GM19372 (cell line): Measurements from ENCODE around the gene PFKFB1.
A peak's percentile ranks its signal among the peaks of the same experiment; 100 is the strongest.

Experiments used
- ATAC-seq: cut with Tn5 transposase; IDR thresholded peaks from one replicate; pipeline ENCODE4 v1.9.1; 2021; ENCODE audit warnings: mild to moderate bottlenecking, low read depth, moderate library complexity; ENCODE audit not compliant: unreplicated experiment

The PFKFB1 gene

GRCh38 chrX:54994099-54994498, at the start of gene PFKFB1:
PFKFB1 (minus strand) TSS chrX:54994188; CDS start chrX:54994007, 181 bp downstream.
- ATAC-seq: no peak

- no peak for ATAC-seq
Observed at GRCh38 chrX:55041514-55041913, 47.5 kb upstream of the PFKFB1 start.

DNA sequence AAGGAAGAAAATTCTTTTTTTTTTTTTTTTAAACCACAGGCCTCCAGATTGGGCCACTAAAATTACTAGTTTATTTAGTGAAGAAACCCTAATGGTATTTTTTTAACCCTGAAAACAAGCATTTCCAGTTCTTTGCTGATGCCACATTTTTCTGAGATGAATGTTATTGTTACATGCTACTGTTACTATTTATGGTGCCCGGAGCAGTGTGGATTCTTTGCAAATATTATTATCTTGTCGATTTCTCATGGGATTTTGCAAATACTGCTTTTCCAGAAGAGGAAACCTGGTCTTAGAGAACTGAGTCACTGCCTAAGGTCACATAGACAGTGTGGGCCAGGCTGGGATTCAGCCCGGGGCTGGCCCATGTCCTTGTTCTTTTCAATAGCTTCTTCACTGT, 45.5 kb upstream of the PFKFB1 start:
- no peak for ATAC-seq

- no peak for ATAC-seq
Observed at GRCh38 chrX:55033429-55033828, 39.4 kb upstream of the PFKFB1 start.

GRCh38 chrX:55030271-55031205, 36.5 kb upstream of the PFKFB1 start, which contains the start of gene ALAS2:
ALAS2 (minus strand) TSS chrX:55030977; CDS start chrX:55026000, 4,977 bp downstream.
- ATAC-seq: no peak

DNA sequence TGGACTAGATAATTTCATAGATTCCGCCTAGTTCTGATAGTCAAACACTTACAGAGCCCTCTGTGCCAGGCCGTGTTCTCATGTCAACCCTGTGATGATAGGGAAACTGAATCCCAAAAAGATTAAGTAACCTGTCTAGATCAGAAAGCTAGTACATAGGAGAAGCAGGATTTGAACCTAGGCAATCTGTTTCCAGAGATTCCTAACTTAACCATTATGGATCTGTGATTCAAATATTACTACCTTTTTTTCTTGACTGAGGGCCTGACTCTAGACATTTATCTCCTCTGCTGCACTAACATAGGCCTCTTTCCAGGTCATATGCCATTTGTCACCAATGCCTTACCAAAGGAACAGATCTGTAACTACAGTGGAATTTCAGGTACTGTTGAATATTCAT, 35.3 kb upstream of the PFKFB1 start:
- no peak for ATAC-seq

DNA sequence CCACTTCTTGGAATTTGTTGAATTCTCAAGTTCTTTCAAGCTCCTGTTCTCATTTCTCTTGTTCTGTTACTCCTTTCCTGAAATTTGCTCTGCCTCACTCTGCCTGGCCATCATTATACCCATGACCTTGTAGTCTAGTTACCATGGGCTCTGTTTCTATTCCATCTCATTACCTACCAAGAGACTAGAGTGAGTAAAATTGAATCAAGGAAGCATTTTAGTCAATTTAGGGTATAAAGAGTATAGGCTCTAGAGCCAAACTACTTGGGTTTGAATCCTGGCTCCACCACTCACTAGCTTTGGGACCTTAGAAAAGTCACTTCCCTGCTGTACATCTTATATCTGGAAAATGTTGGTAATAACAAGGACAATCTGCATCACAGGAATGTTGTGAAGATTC, 34.6 kb upstream of the PFKFB1 start:
- no peak for ATAC-seq

- ATAC-seq: no peak
Observed at GRCh38 chrX:55028040-55028439, 34.1 kb upstream of the PFKFB1 start.

DNA sequence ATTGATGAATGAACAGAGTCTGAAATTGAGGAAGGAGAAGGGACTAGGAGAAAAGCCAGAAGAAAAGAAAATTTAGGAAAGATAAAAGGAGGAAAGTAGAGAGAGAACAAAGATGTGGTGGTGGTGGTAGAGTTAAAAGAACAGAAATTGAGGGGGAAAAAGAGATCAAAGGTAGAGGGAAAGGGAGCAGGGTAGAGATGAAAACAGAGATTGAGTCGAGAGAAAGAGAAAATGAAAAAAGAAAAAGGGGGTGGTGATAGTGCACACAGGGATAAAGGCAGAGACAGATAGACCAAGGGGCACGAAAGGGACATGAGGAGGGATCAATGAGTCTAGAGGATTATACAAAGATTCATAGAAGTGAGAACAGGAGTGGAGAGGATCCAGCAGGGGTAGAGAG, 32.9 kb upstream of the PFKFB1 start:
- ATAC-seq: no peak

GRCh38 chrX:55026143-55026542, 32.2 kb upstream of the PFKFB1 start:
- no peak for ATAC-seq

DNA sequence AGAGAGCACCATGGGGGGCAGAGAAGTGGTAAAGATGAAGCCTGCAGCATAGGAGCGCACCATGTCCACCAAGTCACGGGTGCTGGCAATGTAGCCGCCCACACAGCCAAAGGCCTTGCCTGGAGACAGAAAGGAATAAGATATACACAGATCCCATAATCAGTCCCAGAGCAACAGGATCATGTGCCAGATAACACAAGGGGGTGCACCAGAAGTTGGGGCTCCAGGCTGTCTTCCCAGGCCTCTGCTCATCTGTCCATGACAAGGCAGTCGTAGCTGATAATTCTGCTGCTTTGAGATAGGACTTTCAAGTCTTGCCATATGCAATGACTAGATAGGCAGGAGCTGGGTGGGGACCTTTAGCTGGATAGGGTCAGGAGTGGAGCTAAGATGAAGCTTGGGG, 20.9 kb upstream of the PFKFB1 start:
- no peak for ATAC-seq

DNA sequence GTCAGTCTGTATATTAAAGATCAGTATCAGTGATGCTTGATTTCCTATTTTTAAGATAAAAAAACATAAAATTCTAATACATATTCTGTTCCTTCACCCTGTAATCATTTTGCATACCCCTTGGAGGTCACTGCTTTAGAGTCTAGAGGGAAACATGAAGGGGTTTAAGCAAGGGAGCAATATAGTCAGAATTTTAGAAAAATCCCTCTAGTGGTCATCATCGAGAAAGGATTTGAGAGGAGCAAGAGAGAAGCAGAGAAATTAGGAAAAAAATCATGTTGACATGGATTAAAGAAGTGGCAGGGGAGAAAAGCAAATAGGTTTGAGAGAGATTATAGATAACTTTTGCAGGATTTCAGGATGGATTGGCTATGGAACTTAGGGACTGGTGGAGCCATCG, 17.3 kb upstream of the PFKFB1 start:
- no peak for ATAC-seq

- no peak for ATAC-seq
Observed at GRCh38 chrX:55008571-55009358, 14.8 kb upstream of the PFKFB1 start.

- ATAC-seq: no peak
Observed at GRCh38 chrX:55007656-55008055, 13.7 kb upstream of the PFKFB1 start.

DNA sequence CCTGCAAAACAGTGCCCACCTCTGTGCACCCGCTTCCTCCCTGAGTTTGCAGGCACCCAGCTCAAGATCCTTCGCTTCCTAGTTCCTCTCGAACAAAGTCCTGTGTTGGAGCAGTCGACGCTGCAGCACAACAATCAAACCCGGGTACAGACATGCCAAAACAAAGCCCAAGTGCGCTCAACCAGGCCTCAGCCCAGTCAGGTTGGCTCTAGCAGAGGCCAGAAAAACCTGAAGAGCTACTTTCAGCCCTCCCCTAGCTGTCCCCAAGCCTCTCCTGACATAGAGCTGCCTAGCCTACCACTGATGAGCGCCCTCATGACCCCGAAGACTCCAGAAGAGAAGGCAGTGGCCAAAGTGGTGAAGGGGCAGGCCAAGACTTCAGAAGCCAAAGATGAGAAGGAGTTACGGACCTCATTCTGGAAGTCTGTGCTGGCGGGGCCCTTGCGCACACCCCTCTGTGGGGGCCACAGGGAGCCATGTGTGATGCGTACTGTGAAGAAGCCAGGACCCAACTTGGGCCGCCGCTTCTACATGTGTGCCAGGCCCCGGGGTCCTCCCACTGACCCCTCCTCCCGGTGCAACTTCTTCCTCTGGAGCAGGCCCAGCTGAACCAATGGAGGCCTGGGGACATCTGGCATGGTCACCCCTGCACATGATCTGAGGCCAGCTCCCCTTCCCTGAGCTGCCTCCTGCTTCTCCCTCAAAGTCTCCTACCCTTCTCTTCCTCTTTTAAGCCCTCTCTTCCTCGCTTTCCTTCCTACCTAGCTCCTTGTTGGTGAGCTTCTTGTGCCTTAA, 13.0 kb upstream of the PFKFB1 start:
- ATAC-seq: no peak

DNA sequence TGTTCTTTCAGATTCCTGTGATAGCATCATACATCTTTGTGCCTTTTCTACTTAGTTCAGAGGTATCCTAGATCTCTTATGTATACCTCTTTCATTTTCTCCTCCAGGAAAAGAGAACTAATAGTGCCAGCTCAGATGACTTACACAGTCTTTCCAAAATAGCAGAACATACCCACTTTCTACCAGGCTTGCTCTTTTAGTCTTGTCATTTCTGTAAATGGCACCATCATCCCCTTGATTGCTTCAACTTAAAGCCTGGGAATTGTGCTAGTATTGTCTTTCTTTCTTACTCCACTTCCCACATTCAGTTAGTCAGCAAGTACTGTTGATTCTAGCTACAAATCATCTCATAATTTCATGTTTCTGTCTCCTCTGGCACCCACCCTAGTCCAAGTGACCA, 11.3 kb upstream of the PFKFB1 start:
- ATAC-seq: no peak

DNA sequence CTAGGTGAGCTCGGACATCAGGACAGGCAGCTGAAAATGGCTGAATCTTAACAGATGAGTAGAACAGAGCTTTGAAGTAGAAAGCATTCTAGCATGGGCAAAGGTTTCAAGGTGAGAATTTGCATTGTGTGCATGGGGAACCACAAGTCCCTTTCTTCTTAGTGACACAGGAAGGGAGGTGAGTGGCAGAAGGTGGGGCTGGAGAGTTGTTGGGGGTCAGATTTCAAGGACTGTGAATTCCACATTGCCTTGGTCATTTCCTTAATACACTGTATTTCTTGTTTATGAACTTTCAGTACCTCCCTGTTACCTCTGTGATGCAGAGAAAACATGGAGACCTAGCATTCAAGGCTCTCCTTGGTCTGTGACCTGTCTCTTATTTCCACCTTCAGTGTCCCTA, 10.2 kb upstream of the PFKFB1 start:
- no peak for ATAC-seq

DNA sequence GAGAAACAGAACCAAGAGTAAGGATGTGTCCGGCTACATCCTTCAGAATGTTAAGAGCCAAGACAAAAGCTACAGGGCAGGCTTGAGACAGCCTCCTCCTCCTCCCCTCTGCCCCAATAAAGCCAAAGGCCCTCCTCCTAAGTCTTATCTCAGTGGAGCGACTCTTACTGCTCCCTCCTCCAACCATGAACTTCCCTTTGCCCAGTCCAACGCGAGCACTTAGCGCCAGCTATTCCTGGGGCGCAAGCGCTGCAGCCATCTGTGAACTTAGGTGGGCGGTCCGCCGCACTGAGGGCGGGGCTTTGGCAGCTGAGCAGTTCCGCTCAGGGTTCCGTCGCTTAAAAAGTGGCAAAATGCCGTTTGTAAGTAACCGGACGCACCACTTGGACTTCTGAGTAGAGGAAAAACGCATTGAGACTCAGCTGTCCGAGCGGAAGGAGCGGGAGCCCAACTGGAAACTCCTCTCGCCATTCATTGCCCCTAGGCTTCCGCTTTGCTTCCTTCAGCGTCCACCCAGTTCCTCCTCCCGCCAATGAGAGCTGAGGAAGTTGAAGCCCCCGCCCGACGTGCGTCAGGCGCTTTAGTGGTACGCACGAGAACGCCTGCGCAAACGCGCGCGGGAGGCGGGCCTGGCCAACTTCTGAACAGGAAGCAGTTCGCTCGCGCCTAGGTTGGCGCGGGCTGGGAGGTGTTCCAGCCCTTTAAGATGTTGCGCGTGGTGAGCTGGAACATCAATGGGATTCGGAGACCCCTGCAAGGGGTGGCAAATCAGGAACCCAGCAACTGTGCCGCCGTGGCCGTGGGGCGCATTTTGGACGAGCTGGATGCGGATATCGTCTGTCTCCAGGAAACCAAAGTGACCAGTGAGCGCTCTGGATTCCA, 6.0 kb upstream of the PFKFB1 start, which contains the start of gene APEX2:
Gene APEX2 (plus strand): TSS at position 647 of the 882 bp plus-strand sequence. CDS start 60 bp downstream, at position 707.
- peak; percentile 87 for ATAC-seq

DNA sequence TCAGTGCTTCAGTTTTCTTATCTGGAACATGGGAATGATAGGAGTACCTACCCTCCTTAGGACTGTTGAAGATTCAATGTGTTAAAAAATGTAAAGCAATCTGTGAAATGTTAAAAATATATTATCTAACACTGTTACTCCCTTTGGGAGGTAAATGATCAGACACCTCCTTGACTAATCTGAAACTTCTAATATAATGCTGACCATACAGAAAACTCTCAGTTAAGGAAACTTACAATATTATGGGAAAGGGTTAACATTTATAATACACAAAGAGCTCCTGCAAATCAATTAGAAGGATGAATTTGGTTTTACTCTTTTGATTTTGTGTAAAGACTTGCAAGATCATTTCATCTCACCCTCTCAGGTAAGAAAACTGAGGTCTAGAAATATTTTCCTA, 1.6 kb upstream of the PFKFB1 start:
- ATAC-seq: no peak
